GM18873 (cell line): ENCODE results near the gene NR3C1.
"Not testable (repeated sequence)": the region's sequence is repeated elsewhere in the genome, so short reads cannot be mapped to it uniquely, and the experiment has no call there.

Experiments used
- ATAC-seq: cut with Tn5 transposase; IDR thresholded peaks from one replicate; pipeline ENCODE4 v1.9.1; 2021; ENCODE audit warnings: mild to moderate bottlenecking, moderate library complexity, moderate number of reproducible peaks; ENCODE audit not compliant: unreplicated experiment, low FRiP score

NR3C1 gene

GRCh38 chr5:143341807-143342570 lies 61.5 kb downstream of the NR3C1 start:
- ATAC-seq = no peak

DNA sequence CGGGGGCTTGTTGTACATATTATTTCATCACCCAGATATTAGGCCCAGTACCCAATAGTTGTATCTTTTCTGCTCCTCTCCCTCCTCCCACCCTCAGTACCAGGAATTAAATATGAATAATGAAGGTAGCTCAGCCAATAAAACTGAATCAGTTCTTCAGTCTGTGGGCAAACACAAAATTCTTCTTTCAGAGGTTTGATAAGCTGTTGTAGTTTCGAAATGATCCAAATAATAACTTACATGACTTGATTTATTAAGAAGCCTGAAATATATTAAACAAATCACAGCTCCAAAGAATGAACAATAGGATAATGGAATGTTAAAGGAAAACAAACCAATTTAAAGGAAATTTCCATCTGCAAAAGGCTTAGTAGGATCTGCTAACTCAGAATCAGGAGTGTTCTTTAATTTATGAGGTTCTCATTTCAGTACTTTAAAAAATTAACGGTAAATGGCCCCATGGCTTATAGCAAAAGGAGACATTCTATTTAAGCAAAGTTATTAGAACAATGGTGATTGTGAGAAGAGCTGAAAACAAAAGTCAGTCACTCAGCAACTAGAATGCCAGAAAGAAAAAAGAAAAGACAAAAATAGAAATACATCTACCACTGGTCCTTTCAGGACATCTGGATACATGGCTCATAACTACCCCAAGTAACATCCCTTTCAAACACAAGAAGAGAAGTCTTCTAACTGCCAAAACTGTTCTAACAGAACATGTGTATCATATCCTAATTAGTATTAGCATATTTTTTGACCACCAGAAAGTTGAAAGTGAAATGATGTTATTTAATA lies 62.4 kb downstream of the NR3C1 start:
- no peak for ATAC-seq

GRCh38 chr5:143338658-143339366 lies 64.7 kb downstream of the NR3C1 start:
- ATAC-seq = no peak

DNA sequence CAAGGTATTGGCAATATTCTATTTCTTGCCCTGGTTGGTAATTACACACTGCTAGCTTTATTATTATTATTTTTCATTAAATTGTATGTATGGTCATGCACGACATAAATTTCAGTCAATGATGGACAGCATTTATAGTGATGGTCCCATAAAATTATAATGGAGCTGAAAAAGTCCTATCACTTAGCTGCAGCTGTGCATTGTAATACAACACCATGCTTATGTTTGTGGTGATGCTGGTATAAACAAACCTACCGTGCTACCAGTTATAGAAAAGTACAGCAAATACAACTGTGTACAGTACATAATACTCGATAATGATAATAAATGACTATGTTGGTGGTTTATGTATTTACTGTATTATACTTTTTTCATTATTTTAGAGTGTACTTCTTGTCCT lies 65.5 kb downstream of the NR3C1 start:
- no peak for ATAC-seq

GRCh38 chr5:143336485-143336884 lies 67.0 kb downstream of the NR3C1 start:
- ATAC-seq = no peak

DNA sequence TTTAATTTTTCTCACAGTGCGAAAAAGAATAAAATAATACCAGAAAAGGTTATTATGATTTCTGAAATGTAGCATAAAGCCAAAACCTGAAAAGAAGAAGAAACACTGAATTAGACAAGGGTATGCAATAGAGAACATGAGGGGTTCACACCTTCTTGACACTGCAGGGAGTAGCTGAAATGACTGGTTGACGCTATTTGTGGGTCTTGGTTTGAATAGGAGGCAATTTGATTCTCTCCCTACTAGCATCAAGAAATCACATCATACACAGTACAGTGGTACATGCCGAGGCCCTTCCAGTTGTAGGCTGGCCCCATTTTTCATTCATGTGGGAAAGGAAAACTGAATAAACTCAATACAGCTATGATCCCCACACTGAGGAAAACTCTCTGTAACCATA lies 68.6 kb downstream of the NR3C1 start:
- ATAC-seq = no peak

GRCh38 chr5:143334380-143334779 lies 69.1 kb downstream of the NR3C1 start:
- ATAC-seq = not testable (repeated sequence)

GRCh38 chr5:143331956-143332355 lies 71.5 kb downstream of the NR3C1 start:
- ATAC-seq = no peak

- no peak for ATAC-seq
These were observed 73.6 kb downstream of the NR3C1 start for GRCh38 chr5:143329843-143330242.

GRCh38 chr5:143328589-143329220 lies 74.8 kb downstream of the NR3C1 start:
- no peak for ATAC-seq

DNA sequence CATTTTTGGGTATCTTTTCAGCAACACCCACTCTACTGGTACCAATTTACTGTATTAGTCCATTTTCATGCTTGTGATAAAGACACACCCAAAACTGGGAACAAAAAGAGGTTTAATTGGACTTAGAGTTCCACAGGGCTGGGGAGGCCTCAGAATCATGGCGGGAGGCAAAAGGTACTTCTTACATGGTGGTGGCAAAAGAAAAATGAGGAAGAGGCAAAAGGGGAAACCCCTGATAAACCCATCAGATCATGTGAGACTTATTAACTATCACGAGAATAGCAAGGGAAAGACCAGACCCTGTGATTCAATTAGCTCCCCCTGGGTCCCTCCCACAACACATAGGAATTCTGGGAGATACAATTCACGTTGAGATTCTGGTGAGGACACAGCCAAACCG lies 78.4 kb downstream of the NR3C1 start:
- not testable (repeated sequence) for ATAC-seq

DNA sequence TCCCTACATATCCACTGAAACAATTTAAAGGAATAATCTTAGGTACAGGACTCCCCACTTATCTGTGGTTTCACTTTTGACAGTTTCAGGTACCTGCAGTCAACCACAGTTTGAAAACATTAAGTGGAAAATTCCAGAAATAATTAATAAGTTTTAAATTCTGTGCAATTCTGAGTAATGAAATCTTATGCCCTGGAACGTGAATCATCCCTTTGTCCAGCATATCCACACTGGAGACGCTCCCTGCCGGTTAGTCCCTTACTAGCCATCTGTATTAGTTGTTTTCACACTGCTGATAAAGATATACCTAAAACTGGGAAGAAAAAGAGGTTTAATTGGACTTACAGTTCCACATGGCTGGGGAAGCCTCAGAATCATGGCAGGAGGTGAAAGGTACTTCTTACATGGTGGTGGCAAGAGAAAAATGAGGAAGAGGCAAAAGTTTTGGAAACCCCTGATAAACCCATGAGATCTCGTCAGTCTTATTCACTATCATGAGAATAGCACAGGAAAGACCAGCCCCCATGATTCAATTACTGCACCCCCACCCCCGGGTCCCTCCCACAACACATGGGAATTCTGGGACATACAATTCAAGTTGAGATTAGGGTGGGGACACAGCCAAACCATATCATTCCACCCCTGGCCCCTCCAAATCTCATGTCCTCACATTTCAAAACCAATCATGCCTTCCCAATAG lies 80.4 kb downstream of the NR3C1 start:
- ATAC-seq = not testable (repeated sequence)

- ATAC-seq = no peak
These were observed 81.3 kb downstream of the NR3C1 start for GRCh38 chr5:143322176-143322575.

DNA sequence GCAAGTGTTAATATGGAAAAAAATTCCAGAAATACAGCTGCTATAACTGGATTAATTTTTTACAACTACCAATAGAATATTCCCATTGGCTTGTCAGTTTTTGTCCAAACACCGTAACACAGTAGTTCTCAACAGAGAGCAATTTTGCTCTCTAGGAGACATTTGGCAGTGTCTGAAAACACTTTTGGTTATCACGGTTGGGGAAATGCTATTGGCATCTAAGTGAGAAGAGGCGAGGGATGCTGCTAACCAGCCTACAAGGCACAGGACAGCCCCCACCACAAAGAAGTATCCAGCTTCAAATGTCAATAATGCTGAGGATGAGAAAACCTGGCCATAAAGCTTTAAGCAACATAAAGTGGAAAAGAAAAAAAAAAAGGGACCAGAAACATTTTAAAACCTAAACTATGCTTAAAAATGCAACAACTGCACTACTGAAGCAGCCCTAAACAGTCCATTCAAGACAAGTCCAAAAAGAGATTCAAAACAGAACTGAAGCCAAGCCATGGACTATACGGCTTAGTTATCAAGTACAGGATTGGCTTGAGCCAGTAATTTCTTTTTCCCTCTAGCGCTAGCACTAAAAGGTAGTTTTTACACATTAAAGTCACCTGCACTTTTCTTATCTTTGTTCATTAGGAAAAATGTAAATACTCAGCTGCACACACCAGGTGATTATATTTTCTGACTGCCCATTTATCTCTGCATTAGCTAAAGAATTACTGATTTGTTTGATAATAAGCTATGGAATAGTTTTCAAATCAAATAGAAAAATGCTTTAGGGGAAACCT lies 83.9 kb downstream of the NR3C1 start:
- ATAC-seq = no peak

DNA sequence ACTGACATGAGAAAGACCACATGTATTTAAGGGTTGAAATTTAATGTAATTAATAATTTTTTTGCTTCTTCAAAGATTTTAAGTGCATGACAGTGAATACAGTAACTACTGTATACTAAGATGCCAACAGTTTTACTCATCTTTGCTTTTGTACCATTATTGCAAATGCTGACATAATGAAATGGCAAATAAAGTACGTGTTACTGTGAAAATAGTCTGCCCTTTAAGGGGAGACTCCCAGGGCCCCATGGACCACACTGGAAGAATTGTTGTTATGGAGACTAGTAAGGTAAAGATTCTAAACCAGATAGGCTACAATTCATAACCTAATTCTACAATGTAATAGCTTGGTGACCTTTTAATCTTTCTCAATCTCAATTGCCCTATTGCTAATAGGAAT lies 84.7 kb downstream of the NR3C1 start:
- ATAC-seq = no peak

DNA sequence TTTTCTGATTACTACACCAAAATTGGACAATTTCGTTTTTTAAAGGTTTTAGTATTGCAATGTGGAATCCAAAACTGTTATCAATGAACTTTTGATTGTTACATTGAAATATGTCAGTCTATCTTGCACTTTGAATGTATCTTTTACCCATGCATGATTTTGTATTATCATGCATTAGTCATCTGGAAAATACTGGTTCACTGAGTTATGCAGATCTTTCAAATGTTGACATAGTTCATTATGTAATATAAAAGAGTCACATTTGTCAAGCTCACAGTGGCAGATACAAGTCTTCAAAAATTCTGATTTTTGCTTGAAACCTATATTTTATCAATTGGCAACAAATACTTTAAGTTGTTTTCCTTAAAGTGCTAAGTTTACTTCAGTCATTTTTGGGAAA lies 85.2 kb downstream of the NR3C1 start:
- no peak for ATAC-seq

- no peak for ATAC-seq
These were observed 86.4 kb downstream of the NR3C1 start for GRCh38 chr5:143316844-143317631.

DNA sequence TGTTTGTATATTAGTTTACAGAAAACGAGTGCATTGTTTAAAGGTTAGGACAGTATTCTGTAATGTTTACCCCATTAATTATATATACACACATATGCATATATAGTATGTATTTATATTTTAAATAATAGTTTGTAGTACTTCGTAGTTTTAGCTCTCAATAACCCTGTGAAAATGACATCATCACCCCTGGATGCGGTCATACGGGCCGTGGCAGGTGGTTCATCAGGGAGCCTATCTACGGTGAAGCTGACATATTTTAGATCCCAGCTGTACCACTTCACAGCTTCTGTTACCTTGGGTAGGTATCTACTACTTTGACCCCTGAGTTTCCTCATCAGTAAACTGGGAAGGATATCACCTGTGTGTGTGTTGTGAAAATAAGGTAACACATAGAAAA lies 87.1 kb downstream of the NR3C1 start:
- no peak for ATAC-seq

- no peak for ATAC-seq
These were observed 87.6 kb downstream of the NR3C1 start for GRCh38 chr5:143315929-143316328.
